Sigmoid colon (tissue), 7 donors: ENCODE measurements around the gene TIMP2. TPM values are rescaled to one million over a fixed set of nuclear protein-coding genes. Genes with fewer than 3 reads are reported as not detected.

Source experiments
- DNase-seq: peaks from one replicate; pipeline ENCODE4 v3.0.0-alpha.2; 2019
- H3K27ac ChIP-seq, 4 donors: fragments of 200-600 bp; sonication (generic); one replicate each; pipeline ENCODE4 v1.5.1; 2016 to 2019; ENCODE audit warnings: mild to moderate bottlenecking in 1 of 4
- H3K27me3 ChIP-seq, 3 donors: fragments of 200-600 bp; sonication (generic); one replicate each; pipeline ENCODE4 v1.5.1; 2019; ENCODE audit warnings: mild to moderate bottlenecking in 1 of 3
- H3K36me3 ChIP-seq, 4 donors: fragments of 200-600 bp; sonication (generic); one replicate each; pipeline ENCODE4 v1.5.1; 2016 to 2019
- H3K4me1 ChIP-seq, 4 donors: fragments of 200-600 bp; sonication (generic); one replicate each; pipeline ENCODE4 v1.5.1; 2017 to 2019
- H3K4me3 ChIP-seq, 4 donors: fragments of 200-600 bp; sonication (generic); one replicate each; pipeline ENCODE4 v1.5.1; 2017 to 2019; ENCODE audit warnings: mild to moderate bottlenecking in 2 of 4, moderate library complexity in 1 of 4
- H3K9me3 ChIP-seq, 4 donors: fragments of 200-600 bp in 3 of 4; sonication (generic) in 3 of 4; one replicate each; pipeline versions ENCODE4 v1.5.1 to v1.6.1; 2013 to 2019
- CTCF ChIP-seq, 4 experiments: fragments of 450-650 bp in 3 of 4; fragments of 200-600 bp in 1 of 4; IDR thresholded peaks; one replicate each; pipeline ENCODE4 v1.5.1; 2016 to 2019; ENCODE audit warnings: antibody characterized with exemption in 4 of 4, mild to moderate bottlenecking in 3 of 4, moderate library complexity in 2 of 4
- EP300 ChIP-seq, 4 donors: sonication (generic); formaldehyde crosslinking; IDR thresholded peaks; one replicate each; pipeline ENCODE4 v1.6.1; 2017; ENCODE audit warnings: antibody characterized with exemption in 4 of 4
- POLR2A ChIP-seq, 2 donors: fragments of 450-650 bp; IDR thresholded peaks; one replicate each; pipeline ENCODE4 v1.6.1; 2016; ENCODE audit warnings: antibody characterized with exemption in 2 of 2, mild to moderate bottlenecking in 2 of 2, moderate library complexity in 2 of 2
- POLR2AphosphoS5 ChIP-seq, 4 donors: sonication (generic); formaldehyde crosslinking; IDR thresholded peaks; one replicate each; pipeline ENCODE4 v1.6.1; 2017; ENCODE audit warnings: antibody characterized with exemption in 4 of 4
- WGBS, 2 donors: extraction: QIAGEN DNeasy Blood & Tissue Kit; methylation state at CpG; one replicate each; pipeline ENCODE4 v1.1.7; 2013; 5-methylcytosine and 5-hydroxymethylcytosine counted together
- intact Hi-C: fragments of 100-400 bp; cut with DNase I; formaldehyde crosslinking; loops from one replicate; pipeline ENCODE4 v1.15.1; 2023
- polyA plus RNA-seq, 3 donors: library from polyadenylated mRNA; stranded (reverse); fragments of 200-250 nt; gene quantifications; one replicate each; pipeline ENCODE4 v1.2.3, GENCODE V29; 2013
- total RNA-seq, 4 donors: library from RNA; depleted of rRNA; stranded (reverse); fragments of >200 nt; gene quantifications; one replicate each; pipeline ENCODE4 v1.1.0, GENCODE V29; 2016
- donor health status: healthy with polysubstance abuse.
- donor health status: Bipolar disorder and iron deficiency.
- donor health status: healthy.

TIMP2 gene
- total and polyA plus RNA-seq, 7 donors, result 16.4 to 227 (median 142) TPM

- H3K27ac ChIP-seq, result peak overlapping the region in 3 of 4 donors; percentile 27 to 53 (median 43)
- H3K4me3 ChIP-seq, result no peak overlapping the region
- TF ChIP-seq CTCF (IDR thresholded peaks at IDR 0.05), result no peak
- TF ChIP-seq POLR2AphosphoS5 (IDR thresholded peaks at IDR 0.05), result no peak
- TF ChIP-seq POLR2A (IDR thresholded peaks at IDR 0.05), result no peak
- no peak for TF ChIP-seq EP300 (IDR thresholded peaks at IDR 0.05)
- intact Hi-C loops, result no loop called here
- no peaks in the 10 kb centered on the region for H3K9me3 ChIP-seq
- WGBS, 2 donors, result 82 to 89% methylated on average over 19 of the region's 19 CpGs
- H3K4me1 ChIP-seq, result peaks cover 0 to 2% (median under 1%) of the 10 kb centered on the region in 4 donors
- no peak for DNase-seq
- H3K27me3 ChIP-seq, result no peaks in the 10 kb centered on the region
- peaks cover 47 to 99% (median 76%) of the 10 kb centered on the region in 4 donors for H3K36me3 ChIP-seq
Observed at GRCh38 chr17:78818152-78818846, 106.9 kb downstream of the TIMP2 start.

- Histone ChIP-seq H3K27me3 (no peaks in the 10 kb centered on the region), H3K9me3 (no peaks in the 10 kb centered on the region), H3K27ac (no peak overlapping the region), H3K4me3 (no peak overlapping the region), H3K36me3 (peaks cover 47 to 99% (median 81%) of the 10 kb centered on the region in 4 donors), H3K4me1 (peaks cover 0 to 5% (median 2%) of the 10 kb centered on the region in 4 donors)
- intact Hi-C loops, result no loop called here
- no peak for DNase-seq
- TF ChIP-seq EP300 (IDR thresholded peaks at IDR 0.05) (no peak), POLR2A (IDR thresholded peaks at IDR 0.05) (no peak), POLR2AphosphoS5 (IDR thresholded peaks at IDR 0.05) (no peak), CTCF (IDR thresholded peaks at IDR 0.05) (no peak)
- WGBS, 2 donors, result 70 to 87% methylated on average over 6 of the region's 6 CpGs
Observed at GRCh38 chr17:78817123-78817522, 108.1 kb downstream of the TIMP2 start.

GRCh38 chr17:78815696-78816095 lies 109.5 kb downstream of the TIMP2 start:
- Histone ChIP-seq H3K27me3 (no peaks in the 10 kb centered on the region), H3K9me3 (no peaks in the 10 kb centered on the region), H3K36me3 (peaks cover 50 to 100% (median 84%) of the 10 kb centered on the region in 4 donors), H3K4me3 (no peak overlapping the region), H3K4me1 (peaks cover 0 to 5% (median 2%) of the 10 kb centered on the region in 4 donors), H3K27ac (no peak overlapping the region)
- WGBS, 2 donors, result 95% methylated on average over 7 of the region's 7 CpGs
- no peak for TF ChIP-seq POLR2AphosphoS5 (IDR thresholded peaks at IDR 0.05)
- TF ChIP-seq POLR2A (IDR thresholded peaks at IDR 0.05), result no peak
- TF ChIP-seq CTCF (IDR thresholded peaks at IDR 0.05), result no peak
- no peak for TF ChIP-seq EP300 (IDR thresholded peaks at IDR 0.05)
- no peak for DNase-seq
- intact Hi-C loops, result no loop called here

GRCh38 chr17:78812855-78813254 lies 112.3 kb downstream of the TIMP2 start:
- H3K9me3 ChIP-seq, result no peaks in the 10 kb centered on the region
- H3K27ac ChIP-seq, result peak overlapping the region in 1 of 4 donors; percentile 6
- no peak for DNase-seq
- peaks cover 38 to 99% (median 78%) of the 10 kb centered on the region in 4 donors for H3K36me3 ChIP-seq
- WGBS, 2 donors, result 77 to 90% methylated on average over 8 of the region's 8 CpGs
- H3K4me1 ChIP-seq, result peaks cover 0 to 5% (median 2%) of the 10 kb centered on the region in 4 donors
- H3K4me3 ChIP-seq, result no peak overlapping the region
- intact Hi-C loops, result no loop called here
- no peaks in the 10 kb centered on the region for H3K27me3 ChIP-seq
- TF ChIP-seq POLR2AphosphoS5 (IDR thresholded peaks at IDR 0.05) (no peak), CTCF (IDR thresholded peaks at IDR 0.05) (no peak), POLR2A (IDR thresholded peaks at IDR 0.05) (no peak), EP300 (IDR thresholded peaks at IDR 0.05) (no peak)
